SK-N-SH treated with all-trans-retinoic acid at 6 μM for 48 hours (cell line): Measurements from ENCODE around the gene PFDN5.

ENCODE experiments used
- ATAC-seq: fragments of 200-7000 bp; cut with Tn5 transposase; 3 replicates; pipeline ENCODE4 v1.9.1; 2020; ENCODE audit warnings: mild to moderate bottlenecking, moderate library complexity
- BACH2 ChIP-seq: fragments of 250-450 bp; sonication (Bioruptor Pico); IDR thresholded peaks from 2 replicates; pipeline ENCODE4 v1.9.0; 2021; ENCODE audit warnings: mild to moderate bottlenecking, borderline replicate concordance
- CREB5 ChIP-seq: fragments of 250-450 bp; sonication (Bioruptor Pico); IDR thresholded peaks from 2 replicates; pipeline ENCODE4 v1.5.1; 2020; ENCODE audit warnings: low read depth, mild to moderate bottlenecking, moderate library complexity
- CSDC2 ChIP-seq: fragments of 250-450 bp; sonication (Bioruptor Pico); IDR thresholded peaks from 2 replicates; pipeline ENCODE4 v1.5.0; 2020; ENCODE audit warnings: mild to moderate bottlenecking, moderate library complexity
- ESRRG ChIP-seq: fragments of 250-450 bp; sonication (Bioruptor Pico); IDR thresholded peaks from 2 replicates; pipeline ENCODE4 v1.6.1; 2021; ENCODE audit warnings: mild to moderate bottlenecking
- ISL1 ChIP-seq: fragments of 250-450 bp; sonication (Bioruptor Pico); IDR thresholded peaks from 2 replicates; pipeline ENCODE4 v2.1.2; 2022; ENCODE audit warnings: mild to moderate bottlenecking, moderate library complexity
- OSR1 ChIP-seq: fragments of 250-450 bp; sonication (Bioruptor Pico); IDR thresholded peaks from 2 replicates; pipeline ENCODE4 v1.8.0; 2022; ENCODE audit warnings: moderate library complexity, mild to moderate bottlenecking, inconsistent platforms
- RARB ChIP-seq: fragments of 250-450 bp; sonication (Bioruptor Pico); IDR thresholded peaks from 2 replicates; pipeline ENCODE4 v1.8.0; 2021; ENCODE audit warnings: mild to moderate bottlenecking, moderate library complexity
- SNAI2 ChIP-seq: fragments of 250-450 bp; sonication (Bioruptor Pico); IDR thresholded peaks from 2 replicates; pipeline ENCODE4 v1.5.0; 2020; ENCODE audit warnings: mild to moderate bottlenecking, moderate library complexity
- TCF4 ChIP-seq: fragments of 250-450 bp; sonication (Bioruptor Pico); IDR thresholded peaks from 2 replicates; pipeline ENCODE4 v1.8.0; 2021; ENCODE audit warnings: mild to moderate bottlenecking, moderate library complexity, borderline replicate concordance
- TOX ChIP-seq: fragments of 250-450 bp; sonication (Bioruptor Pico); IDR thresholded peaks from 2 replicates; pipeline ENCODE4 v1.8.0; 2021; ENCODE audit warnings: mild to moderate bottlenecking, moderate library complexity, borderline replicate concordance
- TSHZ2 ChIP-seq: fragments of 250-450 bp; sonication (Bioruptor Pico); IDR thresholded peaks from 2 replicates; pipeline ENCODE4 v1.5.0; 2020; ENCODE audit warnings: mild to moderate bottlenecking, moderate library complexity
- ZC3H10 ChIP-seq: fragments of 250-450 bp; sonication (Bioruptor Pico); IDR thresholded peaks from 2 replicates; pipeline ENCODE4 v1.5.1; 2021; ENCODE audit warnings: mild to moderate bottlenecking, moderate library complexity
- ZFP3 ChIP-seq: fragments of 250-450 bp; sonication (Bioruptor Pico); IDR thresholded peaks from 2 replicates; pipeline ENCODE4 v1.5.0; 2020; ENCODE audit warnings: mild to moderate bottlenecking, moderate library complexity
- ZFP30 ChIP-seq: fragments of 450-650 bp; formaldehyde crosslinking; IDR thresholded peaks from 2 replicates; pipeline ENCODE4 v1.5.0; 2022; ENCODE audit warnings: mild to moderate bottlenecking, moderate library complexity
- ZNF565 ChIP-seq: fragments of 450-650 bp; formaldehyde crosslinking; conservative IDR thresholded peaks from 2 replicates; pipeline ENCODE4 v1.5.0; 2020; ENCODE audit warnings: low read depth, mild to moderate bottlenecking, moderate library complexity
- ZNF70 ChIP-seq: fragments of 450-650 bp; formaldehyde crosslinking; IDR thresholded peaks from 2 replicates; pipeline ENCODE4 v1.5.0; 2020; ENCODE audit warnings: mild to moderate bottlenecking, moderate library complexity
- ZNF8 ChIP-seq: fragments of 450-650 bp; formaldehyde crosslinking; IDR thresholded peaks from 2 replicates; pipeline ENCODE4 v1.5.0; 2020; ENCODE audit warnings: mild to moderate bottlenecking, moderate library complexity
- TF ChIP-seq, protein P1 (sequence below): fragments of 250-450 bp; sonication (Bioruptor Pico); IDR thresholded peaks from 2 replicates; pipeline ENCODE4 v1.5.1; 2021; ENCODE audit warnings: mild to moderate bottlenecking, moderate library complexity
- TF ChIP-seq, protein P2 (sequence below): fragments of 250-450 bp; sonication (Bioruptor Pico); IDR thresholded peaks from 2 replicates; pipeline ENCODE4 v1.8.0; 2021; ENCODE audit warnings: low read depth, mild to moderate bottlenecking, moderate library complexity, borderline replicate concordance

Gene PFDN5

GRCh38 chr12:53254816-53255545 is 40.4 kb upstream of the PFDN5 start:
- TF ChIP-seq BACH2 (CRISPR knock-in tag) (no peak), ZNF70 (CRISPR knock-in tag) (no peak), CREB5 (CRISPR knock-in tag) (no peak), OSR1 (CRISPR knock-in tag) (no peak), RARB (CRISPR knock-in tag) (no peak), ZFP30 (CRISPR knock-in tag) (no peak), ZNF565 (CRISPR knock-in tag) (no peak), ZFP3 (CRISPR knock-in tag) (no peak), TOX (CRISPR knock-in tag) (no peak), CSDC2 (CRISPR knock-in tag) (no peak), ESRRG (no peak), TSHZ2 (CRISPR knock-in tag) (no peak)
- TF ChIP-seq, protein P1, sequence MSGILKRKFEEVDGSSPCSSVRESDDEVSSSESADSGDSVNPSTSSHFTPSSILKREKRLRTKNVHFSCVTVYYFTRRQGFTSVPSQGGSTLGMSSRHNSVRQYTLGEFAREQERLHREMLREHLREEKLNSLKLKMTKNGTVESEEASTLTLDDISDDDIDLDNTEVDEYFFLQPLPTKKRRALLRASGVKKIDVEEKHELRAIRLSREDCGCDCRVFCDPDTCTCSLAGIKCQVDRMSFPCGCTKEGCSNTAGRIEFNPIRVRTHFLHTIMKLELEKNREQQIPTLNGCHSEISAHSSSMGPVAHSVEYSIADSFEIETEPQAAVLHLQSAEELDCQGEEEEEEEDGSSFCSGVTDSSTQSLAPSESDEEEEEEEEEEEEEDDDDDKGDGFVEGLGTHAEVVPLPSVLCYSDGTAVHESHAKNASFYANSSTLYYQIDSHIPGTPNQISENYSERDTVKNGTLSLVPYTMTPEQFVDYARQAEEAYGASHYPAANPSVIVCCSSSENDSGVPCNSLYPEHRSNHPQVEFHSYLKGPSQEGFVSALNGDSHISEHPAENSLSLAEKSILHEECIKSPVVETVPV (CRISPR knock-in tag): no peak
- TF ChIP-seq, protein P2, sequence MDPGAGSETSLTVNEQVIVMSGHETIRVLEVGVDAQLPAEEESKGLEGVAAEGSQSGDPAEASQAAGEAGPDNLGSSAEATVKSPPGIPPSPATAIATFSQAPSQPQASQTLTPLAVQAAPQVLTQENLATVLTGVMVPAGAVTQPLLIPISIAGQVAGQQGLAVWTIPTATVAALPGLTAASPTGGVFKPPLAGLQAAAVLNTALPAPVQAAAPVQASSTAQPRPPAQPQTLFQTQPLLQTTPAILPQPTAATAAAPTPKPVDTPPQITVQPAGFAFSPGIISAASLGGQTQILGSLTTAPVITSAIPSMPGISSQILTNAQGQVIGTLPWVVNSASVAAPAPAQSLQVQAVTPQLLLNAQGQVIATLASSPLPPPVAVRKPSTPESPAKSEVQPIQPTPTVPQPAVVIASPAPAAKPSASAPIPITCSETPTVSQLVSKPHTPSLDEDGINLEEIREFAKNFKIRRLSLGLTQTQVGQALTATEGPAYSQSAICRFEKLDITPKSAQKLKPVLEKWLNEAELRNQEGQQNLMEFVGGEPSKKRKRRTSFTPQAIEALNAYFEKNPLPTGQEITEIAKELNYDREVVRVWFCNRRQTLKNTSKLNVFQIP (CRISPR knock-in tag): no peak
- ATAC-seq: no peak

DNA sequence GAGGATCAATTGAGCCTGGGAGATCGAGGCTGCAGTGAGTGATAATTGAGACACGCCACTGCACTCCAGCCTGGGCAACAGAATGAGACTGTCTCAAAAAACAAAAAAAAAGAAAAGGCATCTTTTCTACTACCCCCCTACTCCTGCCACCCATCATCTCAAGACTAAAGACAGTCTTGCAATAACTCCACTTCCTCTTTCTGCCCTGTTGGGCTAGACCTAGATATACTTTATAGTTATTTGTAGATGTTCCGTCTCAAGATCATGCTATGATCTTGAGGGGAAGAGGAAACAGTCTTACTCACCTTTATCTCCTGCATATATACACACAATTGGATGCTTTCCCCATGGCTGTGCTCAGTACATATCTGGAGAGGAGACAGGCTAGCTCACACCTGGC is 39.3 kb upstream of the PFDN5 start:
- no peak for TF ChIP-seq CREB5 (CRISPR knock-in tag)
- TF ChIP-seq BACH2 (CRISPR knock-in tag): no peak
- ATAC-seq: no peak

DNA sequence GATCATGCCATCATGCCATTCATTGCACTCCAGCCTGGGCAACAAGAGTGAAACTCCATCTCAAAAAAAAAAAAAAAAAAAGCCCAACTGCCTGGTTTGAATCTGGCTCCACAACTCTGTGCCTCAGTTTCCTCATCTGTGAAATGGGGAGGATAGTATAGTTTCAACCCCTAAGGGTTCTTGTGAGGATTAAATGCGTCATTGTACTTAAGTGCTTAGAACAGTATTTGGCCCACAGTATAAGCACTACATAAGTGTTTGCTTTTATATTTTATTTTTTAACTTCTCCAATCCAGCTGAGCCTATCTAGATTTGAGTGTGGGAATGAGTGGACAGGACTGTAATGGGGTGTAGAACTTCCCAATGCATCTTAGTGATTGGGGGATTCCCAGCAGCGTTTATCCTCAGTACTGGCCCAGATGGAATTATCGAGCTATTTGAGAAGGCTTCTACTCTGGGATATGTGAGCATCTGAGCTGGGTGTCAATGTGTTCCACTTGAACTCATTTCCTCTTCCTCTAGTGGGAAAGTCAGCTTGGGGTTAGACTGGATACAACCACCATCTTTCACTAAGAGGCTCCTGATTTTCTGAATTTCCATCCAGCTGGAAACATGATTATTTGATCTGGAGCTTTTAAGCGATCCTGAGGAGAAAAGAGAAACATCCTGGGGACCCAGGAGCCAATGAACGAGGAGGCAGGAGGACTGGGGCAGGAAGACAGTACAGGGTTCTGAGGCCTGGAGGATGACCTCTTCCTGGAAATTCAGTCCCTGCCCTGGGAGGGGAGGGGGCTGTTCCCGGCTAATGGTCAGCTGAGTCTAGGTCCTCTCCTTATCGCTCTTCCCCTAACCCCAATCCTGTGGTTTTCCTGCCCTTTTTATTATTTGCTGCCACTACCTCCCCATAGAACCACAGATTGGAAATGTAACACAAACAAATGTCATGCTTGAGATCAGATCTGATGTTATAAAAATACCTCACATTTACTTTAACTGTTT is 36.5 kb upstream of the PFDN5 start:
- ATAC-seq: no peak
- no peak for TF ChIP-seq ZNF8

GRCh38 chr12:53259891-53260290 is 35.5 kb upstream of the PFDN5 start:
- TF ChIP-seq ZC3H10: no peak
- TF ChIP-seq ESRRG: no peak
- TF ChIP-seq CSDC2 (CRISPR knock-in tag): no peak
- TF ChIP-seq ZNF8: no peak
- TF ChIP-seq TOX (CRISPR knock-in tag): no peak
- TF ChIP-seq ISL1 (CRISPR knock-in tag): no peak
- TF ChIP-seq TCF4 (CRISPR knock-in tag): no peak
- TF ChIP-seq SNAI2 (CRISPR knock-in tag): no peak
- TF ChIP-seq RARB (CRISPR knock-in tag): no peak
- no peak for TF ChIP-seq ZNF70 (CRISPR knock-in tag)
- ATAC-seq: no peak
